ENCODE measurements around the gene PCDHGB5. TPM values are rescaled to one million over a fixed set of nuclear protein-coding genes. Genes with fewer than 3 reads are reported as not detected.

Gene PCDHGB5
- total RNA-seq, 2 donors from 2014 or later: 1.3 to 17.3 TPM

GRCh38 chr5:141356950-141357349 is 40.8 kb upstream of the PCDHGB5 start:
- H3K27ac Mint-ChIP-seq: no peak overlapping the region
- no peak for TF ChIP-seq CTCF (conservative IDR thresholded peaks at IDR 0.05)
- H3K27ac ChIP-seq (ENCODE audit: low read depth, low read length): no peak overlapping the region
- peaks cover 55% of the 10 kb centered on the region for H3K36me3 Mint-ChIP-seq (ENCODE audit: low read depth)
- no peak for DNase-seq
- no peak overlapping the region for H3K9ac ChIP-seq (ENCODE audit: extremely low read depth, low read length, poor library complexity, severe bottlenecking)
- no peaks in the 10 kb centered on the region for H3K4me1 Mint-ChIP-seq
- no peaks in the 10 kb centered on the region for H3K4me1 ChIP-seq (ENCODE audit: control insufficient read depth, insufficient read depth, low read length)
- no peak overlapping the region for H3K4me3 ChIP-seq (ENCODE audit: low read length)
- no peaks in the 10 kb centered on the region for H3K27me3 Mint-ChIP-seq (ENCODE audit: insufficient read depth)
- no peaks in the 10 kb centered on the region for H3K27me3 ChIP-seq (ENCODE audit: control insufficient read depth, insufficient read depth, low read length, poor library complexity, severe bottlenecking)
- no peaks in the 10 kb centered on the region for H3K36me3 ChIP-seq (ENCODE audit: control insufficient read depth, insufficient read depth, low read length)
- peaks cover 69% of the 10 kb centered on the region for H3K9me3 Mint-ChIP-seq
- WGBS, 2 experiments (ENCODE audit: insufficient coverage in 1 of 2, insufficient read length in 1 of 2): 94 to 98% methylated on average over 18 to 19 of the region's 19 CpGs
- no peak overlapping the region for H3K4me3 Mint-ChIP-seq
- peaks cover 65% of the 10 kb centered on the region for H3K9me3 ChIP-seq (ENCODE audit: control insufficient read depth, low read length)

GRCh38 chr5:141359790-141360426 is 37.8 kb upstream of the PCDHGB5 start, which contains the start of gene PCDHGB2:
Gene PCDHGB2, plus strand, starts transcription at chr5:141359994. Its CDS starts 142 bp downstream, at chr5:141360136.
- peaks cover 56% of the 10 kb centered on the region for H3K36me3 Mint-ChIP-seq (ENCODE audit: low read depth)
- H3K27me3 ChIP-seq (ENCODE audit: control insufficient read depth, insufficient read depth, low read length, poor library complexity, severe bottlenecking): no peaks in the 10 kb centered on the region
- H3K9me3 ChIP-seq (ENCODE audit: control insufficient read depth, low read length): peaks cover 61% of the 10 kb centered on the region
- H3K9ac ChIP-seq (ENCODE audit: extremely low read depth, low read length, poor library complexity, severe bottlenecking): no peak within 1 kb of the TSS
- H3K36me3 ChIP-seq (ENCODE audit: control insufficient read depth, insufficient read depth, low read length): no peaks in the 10 kb centered on the region
- H3K4me1 Mint-ChIP-seq: no peaks in the 10 kb centered on the region
- H3K9me3 Mint-ChIP-seq: peaks cover 77% of the 10 kb centered on the region
- H3K27ac ChIP-seq (ENCODE audit: low read depth, low read length): no peak within 1 kb of the TSS
- no peak within 1 kb of the TSS for H3K27ac Mint-ChIP-seq
- 88 to 90% methylated on average over 21 to 24 of the region's 24 CpGs for WGBS, 2 experiments (ENCODE audit: insufficient coverage in 1 of 2, insufficient read length in 1 of 2)
- no peak within 1 kb of the TSS for H3K4me3 Mint-ChIP-seq
- no peak within 1 kb of the TSS for H3K4me3 ChIP-seq (ENCODE audit: low read length)
- no peaks in the 10 kb centered on the region for H3K27me3 Mint-ChIP-seq (ENCODE audit: insufficient read depth)
- no peaks in the 10 kb centered on the region for H3K4me1 ChIP-seq (ENCODE audit: control insufficient read depth, insufficient read depth, low read length)
- peak; percentile 63 for DNase-seq
- TF ChIP-seq CTCF (conservative IDR thresholded peaks at IDR 0.05): peak; percentile 72

DNA sequence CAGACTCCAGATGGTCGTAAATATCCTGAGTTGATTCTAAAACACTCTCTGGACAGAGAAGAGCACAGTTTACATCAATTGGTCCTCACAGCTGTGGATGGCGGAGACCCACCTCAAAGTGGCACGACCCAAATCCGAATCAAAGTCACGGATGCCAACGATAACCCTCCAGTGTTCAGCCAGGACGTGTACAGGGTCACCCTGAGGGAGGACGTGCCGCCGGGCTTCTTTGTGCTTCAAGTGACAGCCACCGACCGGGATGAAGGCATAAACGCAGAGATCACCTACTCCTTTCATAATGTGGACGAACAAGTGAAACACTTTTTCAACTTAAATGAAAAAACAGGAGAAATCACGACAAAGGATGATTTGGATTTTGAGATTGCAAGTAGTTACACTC is 37.1 kb upstream of the PCDHGB5 start:
- peaks cover 78% of the 10 kb centered on the region for H3K9me3 Mint-ChIP-seq

More for the DNA sequence above, 37.1 kb upstream of the PCDHGB5 start:
- H3K9me3 ChIP-seq (ENCODE audit: control insufficient read depth, low read length): peaks cover 59% of the 10 kb centered on the region
- no peaks in the 10 kb centered on the region for H3K27me3 ChIP-seq (ENCODE audit: control insufficient read depth, insufficient read depth, low read length, poor library complexity, severe bottlenecking)
- H3K9ac ChIP-seq (ENCODE audit: extremely low read depth, low read length, poor library complexity, severe bottlenecking): no peak overlapping the region
- no peak overlapping the region for H3K27ac ChIP-seq (ENCODE audit: low read depth, low read length)
- no peaks in the 10 kb centered on the region for H3K36me3 ChIP-seq (ENCODE audit: control insufficient read depth, insufficient read depth, low read length)
- no peak for DNase-seq
- H3K4me3 ChIP-seq (ENCODE audit: low read length): no peak overlapping the region
- no peak for TF ChIP-seq CTCF (conservative IDR thresholded peaks at IDR 0.05)
- WGBS, 2 experiments (ENCODE audit: insufficient coverage in 1 of 2, insufficient read length in 1 of 2): 89 to 95% methylated on average over 14 to 15 of the region's 15 CpGs
- Mint-ChIP-seq H3K27me3 (ENCODE audit: insufficient read depth) (no peaks in the 10 kb centered on the region), H3K36me3 (ENCODE audit: low read depth) (peaks cover 58% of the 10 kb centered on the region), H3K4me1 (no peaks in the 10 kb centered on the region), H3K4me3 (no peak overlapping the region), H3K27ac (no peak overlapping the region)
- H3K4me1 ChIP-seq (ENCODE audit: control insufficient read depth, insufficient read depth, low read length): no peaks in the 10 kb centered on the region

Data from endodermal cell (in vitro differentiated cells).